Measurements from ENCODE around the gene PLXNA2.

Gene PLXNA2

DNA sequence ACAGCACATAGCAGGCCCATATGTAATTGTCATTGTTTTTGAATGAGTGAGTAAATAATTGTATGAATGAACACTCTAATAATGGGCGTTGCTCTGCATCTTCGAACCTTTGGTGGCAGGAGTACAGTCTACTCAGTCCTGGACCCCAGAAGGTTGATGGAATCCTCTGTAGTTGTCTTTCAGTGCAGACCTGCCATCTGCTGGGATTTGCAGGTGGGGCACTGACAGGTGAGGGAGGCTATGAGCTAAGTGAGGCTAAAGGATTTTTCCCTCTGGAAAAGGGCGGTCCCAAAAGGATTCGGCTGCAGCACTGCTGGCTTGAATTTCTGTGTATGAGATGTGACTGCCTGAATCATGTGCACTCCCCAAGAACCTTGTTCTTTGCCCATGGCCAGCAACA is 53.4 kb downstream of the PLXNA2 start:
- no peak overlapping the region for H3K4me3 Mint-ChIP-seq
- peaks cover 8 to 9% of the 10 kb centered on the region in 2 donors for H3K4me1 Mint-ChIP-seq (ENCODE audit: low read depth in 2 of 2)
- DNase-seq (no peak), ATAC-seq (replicated peaks) (no peak)
- H3K27ac Mint-ChIP-seq = peak overlapping the region in 1 of 2 donors; percentile 38
- H3K27me3 Mint-ChIP-seq = peaks cover 7 to 35% of the 10 kb centered on the region in 2 donors
- H3K36me3 Mint-ChIP-seq (ENCODE audit: insufficient read depth) = no peaks in the 10 kb centered on the region
- H3K9me3 Mint-ChIP-seq = no peaks in the 10 kb centered on the region

DNA sequence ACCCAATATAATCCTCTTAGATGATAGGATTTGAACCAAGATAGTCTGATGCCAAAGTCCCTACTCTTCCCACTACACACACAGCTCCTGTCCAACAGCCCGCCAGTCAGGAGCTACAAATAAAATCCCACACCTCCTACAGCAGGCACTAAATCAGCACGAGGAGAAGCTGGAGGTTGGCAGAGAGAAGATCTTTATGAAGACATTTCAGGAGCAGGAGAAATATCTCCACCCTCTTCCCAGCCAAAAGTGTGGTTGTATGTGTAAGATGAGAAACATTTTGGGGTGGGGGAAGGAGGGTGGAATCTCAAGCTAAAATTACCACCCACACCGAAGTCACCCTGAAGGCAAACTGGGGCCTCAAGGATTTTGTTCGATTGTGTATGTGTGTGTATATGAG is 54.5 kb downstream of the PLXNA2 start:
- Mint-ChIP-seq H3K27ac (peak overlapping the region in 1 of 2 donors; percentile 53), H3K9me3 (no peaks in the 10 kb centered on the region), H3K27me3 (peaks cover 11 to 46% of the 10 kb centered on the region in 2 donors), H3K4me3 (no peak overlapping the region), H3K36me3 (ENCODE audit: insufficient read depth) (no peaks in the 10 kb centered on the region), H3K4me1 (ENCODE audit: low read depth in 2 of 2) (peaks cover 8 to 9% of the 10 kb centered on the region in 2 donors)
- no peak for ATAC-seq (replicated peaks)
- no peak for DNase-seq

GRCh38 chr1:208189183-208189582 is 55.0 kb downstream of the PLXNA2 start:
- peaks cover 11 to 51% of the 10 kb centered on the region in 2 donors for H3K27me3 Mint-ChIP-seq
- H3K4me1 Mint-ChIP-seq (ENCODE audit: low read depth in 2 of 2) = peaks cover 8 to 9% of the 10 kb centered on the region in 2 donors
- DNase-seq (no peak), ATAC-seq (replicated peaks) (no peak)
- no peak overlapping the region for H3K4me3 Mint-ChIP-seq
- H3K36me3 Mint-ChIP-seq (ENCODE audit: insufficient read depth) = no peaks in the 10 kb centered on the region
- peak overlapping the region in 1 of 2 donors; percentile 53 for H3K27ac Mint-ChIP-seq
- H3K9me3 Mint-ChIP-seq = no peaks in the 10 kb centered on the region

DNA sequence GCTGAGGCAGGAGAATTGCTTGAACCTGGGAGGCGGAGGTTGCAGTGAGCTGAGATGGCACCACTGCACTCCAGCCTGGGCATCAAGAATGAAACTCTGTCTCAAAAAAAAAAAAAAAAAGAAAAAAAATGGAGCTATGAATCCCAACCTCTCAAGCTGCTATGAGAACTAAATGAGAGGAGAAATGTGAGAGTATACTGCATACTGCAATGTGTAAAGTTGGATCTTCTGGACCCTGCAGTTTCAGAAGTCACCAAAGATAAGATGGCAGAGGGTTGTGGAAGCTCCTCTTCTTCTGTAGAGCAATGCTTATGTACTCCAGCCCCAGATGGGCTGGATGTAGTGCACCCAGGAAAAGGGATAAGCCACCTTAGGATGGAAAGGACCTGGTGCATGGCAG is 55.6 kb downstream of the PLXNA2 start:
- no peaks in the 10 kb centered on the region for H3K36me3 Mint-ChIP-seq (ENCODE audit: insufficient read depth)
- no peaks in the 10 kb centered on the region for H3K9me3 Mint-ChIP-seq
- no peak for DNase-seq
- peaks cover 11 to 54% of the 10 kb centered on the region in 2 donors for H3K27me3 Mint-ChIP-seq
- no peak for ATAC-seq (replicated peaks)
- H3K4me3 Mint-ChIP-seq = no peak overlapping the region
- peaks cover 8 to 9% of the 10 kb centered on the region in 2 donors for H3K4me1 Mint-ChIP-seq (ENCODE audit: low read depth in 2 of 2)
- no peak overlapping the region for H3K27ac Mint-ChIP-seq

- Mint-ChIP-seq H3K4me3 (no peak overlapping the region), H3K36me3 (ENCODE audit: insufficient read depth) (no peaks in the 10 kb centered on the region), H3K27ac (no peak overlapping the region), H3K27me3 (peaks cover 16 to 63% of the 10 kb centered on the region in 2 donors), H3K9me3 (no peaks in the 10 kb centered on the region), H3K4me1 (ENCODE audit: low read depth in 2 of 2) (peaks cover 8 to 9% of the 10 kb centered on the region in 2 donors)
- DNase-seq (no peak), ATAC-seq (replicated peaks) (no peak)
Observed at GRCh38 chr1:208187499-208188041, 56.6 kb downstream of the PLXNA2 start.

- Mint-ChIP-seq H3K27ac (no peak overlapping the region), H3K36me3 (ENCODE audit: insufficient read depth) (no peaks in the 10 kb centered on the region), H3K4me1 (ENCODE audit: low read depth in 2 of 2) (peaks cover 8 to 9% of the 10 kb centered on the region in 2 donors), H3K4me3 (no peak overlapping the region), H3K27me3 (peaks cover 34 to 68% of the 10 kb centered on the region in 2 donors), H3K9me3 (no peaks in the 10 kb centered on the region)
- no peak for ATAC-seq (replicated peaks)
- DNase-seq = no peak
Observed at GRCh38 chr1:208185801-208186231, 58.4 kb downstream of the PLXNA2 start.

DNA sequence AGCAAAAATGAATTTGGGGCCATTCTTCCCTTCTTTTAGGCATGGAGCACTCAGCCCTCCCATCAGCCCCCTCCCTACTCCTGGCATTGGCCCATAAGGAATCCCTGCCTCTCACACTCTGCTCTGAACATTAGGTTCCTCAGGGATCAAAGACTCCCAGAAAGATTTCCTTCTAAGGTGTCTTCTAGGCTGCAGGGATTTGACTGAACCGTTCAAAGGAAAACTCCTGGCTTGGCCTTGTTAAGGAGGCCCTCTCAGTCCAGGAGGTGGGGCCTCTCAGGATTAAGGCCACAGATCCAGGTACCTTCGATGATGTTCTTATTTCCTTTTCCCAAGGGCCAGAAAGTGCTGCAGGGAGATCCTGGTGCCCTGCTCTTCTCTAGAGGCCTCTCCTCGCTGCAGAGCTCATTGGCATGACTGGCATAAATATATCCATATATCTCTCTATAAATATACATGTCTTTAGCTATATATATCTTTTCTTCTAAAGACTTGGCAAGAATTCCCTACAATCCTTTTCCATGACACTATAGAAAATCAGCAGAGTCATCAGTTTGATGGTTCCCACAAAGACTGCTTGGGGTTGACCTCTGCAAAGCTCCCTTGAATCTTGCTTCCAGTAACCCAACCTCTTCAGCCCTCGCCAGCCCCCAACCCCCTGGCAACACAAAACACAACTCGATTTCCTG is 59.1 kb downstream of the PLXNA2 start:
- Mint-ChIP-seq H3K27ac (no peak overlapping the region), H3K36me3 (ENCODE audit: insufficient read depth) (no peaks in the 10 kb centered on the region)

DNA sequence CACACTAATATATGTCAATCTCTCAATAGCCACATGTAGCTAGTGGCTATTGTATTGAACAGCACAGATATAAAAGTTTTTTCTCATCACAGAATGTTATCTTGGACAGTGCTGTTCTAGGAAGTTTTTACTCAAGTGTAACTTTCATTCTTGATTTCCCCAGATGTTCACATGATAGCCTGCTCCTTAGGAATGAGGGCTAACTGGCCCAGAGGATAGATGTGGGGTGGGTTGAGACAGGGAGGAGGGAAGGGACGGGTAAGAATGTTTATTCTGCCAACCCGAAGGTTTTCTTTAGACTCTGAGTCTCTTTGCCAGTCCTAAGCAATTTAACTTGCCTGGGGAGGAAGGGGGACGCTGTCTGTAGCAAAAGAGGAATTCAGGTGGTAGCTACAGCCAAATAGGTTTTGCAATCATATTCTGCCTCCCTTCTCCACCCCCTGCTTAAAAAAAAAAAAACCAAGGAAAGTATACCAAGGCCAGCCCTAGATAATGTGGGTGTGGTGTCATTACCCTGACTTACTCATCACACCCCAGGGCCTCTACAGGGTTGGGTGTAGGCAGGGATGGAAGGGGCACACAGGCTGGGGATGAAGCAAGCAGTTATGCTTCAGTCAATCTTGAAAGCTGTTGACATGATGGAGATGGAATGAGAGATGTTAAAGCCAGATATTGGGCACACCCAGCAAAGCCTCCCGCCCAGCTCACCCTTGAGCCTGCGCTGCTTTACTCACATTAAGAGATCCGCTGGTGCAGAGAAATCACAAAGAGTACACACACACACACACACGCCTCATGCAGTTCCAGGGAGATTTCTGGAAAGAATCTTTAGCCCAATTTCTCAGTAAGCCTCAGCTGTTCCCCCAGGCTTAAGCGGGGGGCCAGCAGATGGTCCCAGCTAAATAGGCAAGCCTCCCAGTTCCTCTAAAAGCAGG is 59.9 kb downstream of the PLXNA2 start:
- H3K27ac Mint-ChIP-seq = no peak overlapping the region
- H3K36me3 Mint-ChIP-seq (ENCODE audit: insufficient read depth) = no peaks in the 10 kb centered on the region
- ATAC-seq (replicated peaks) (no peak), DNase-seq (no peak)
- no peak overlapping the region for H3K4me3 Mint-ChIP-seq
- H3K27me3 Mint-ChIP-seq = peaks cover 41 to 76% of the 10 kb centered on the region in 2 donors
- H3K4me1 Mint-ChIP-seq (ENCODE audit: low read depth in 2 of 2) = peaks cover 6% of the 10 kb centered on the region in 2 donors
- no peaks in the 10 kb centered on the region for H3K9me3 Mint-ChIP-seq

More for the DNA sequence above, 59.1 kb downstream of the PLXNA2 start:
- Mint-ChIP-seq H3K9me3 (no peaks in the 10 kb centered on the region), H3K4me1 (ENCODE audit: low read depth in 2 of 2) (peaks cover 8 to 9% of the 10 kb centered on the region in 2 donors), H3K4me3 (no peak overlapping the region), H3K27me3 (peaks cover 41 to 75% of the 10 kb centered on the region in 2 donors)
- no peak for DNase-seq
- no peak for ATAC-seq (replicated peaks)

DNA sequence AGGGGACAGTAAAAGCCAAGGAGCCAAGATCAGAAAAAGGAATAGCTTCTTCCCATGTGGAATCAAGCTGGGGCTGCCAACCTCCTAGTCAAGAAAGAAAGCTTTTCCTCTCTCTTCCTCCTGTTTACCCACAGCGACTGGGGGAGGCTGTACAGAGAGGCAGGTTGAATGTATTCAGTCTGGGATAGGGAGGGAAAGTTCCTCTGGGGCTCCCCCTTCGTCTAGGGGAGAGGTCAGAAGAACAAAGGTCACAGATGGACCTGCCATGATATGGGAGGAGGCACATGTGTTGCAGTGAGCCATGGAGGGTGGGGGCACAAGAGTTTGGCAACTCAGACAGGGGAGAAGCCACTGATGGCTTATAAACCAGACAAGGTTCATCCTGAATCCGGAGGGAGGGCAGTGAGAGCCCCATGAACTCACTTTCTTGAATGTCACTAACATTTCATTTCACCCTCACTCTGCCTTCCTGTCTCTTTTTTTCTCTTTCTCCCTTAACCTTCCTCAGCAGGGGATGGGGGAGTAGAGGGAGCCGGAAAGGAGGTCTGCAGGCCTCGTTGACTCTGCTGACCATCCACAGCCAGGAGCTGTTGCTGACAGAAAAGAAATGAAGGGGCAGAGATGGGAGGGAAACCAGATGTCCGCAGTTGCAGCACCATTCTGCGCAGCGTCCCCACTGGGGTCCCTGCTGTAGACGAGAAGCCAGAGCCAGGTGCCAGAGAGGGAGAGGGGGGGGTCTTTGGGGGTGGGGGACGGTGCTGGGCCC is 61.1 kb downstream of the PLXNA2 start:
- Mint-ChIP-seq H3K27ac (peak overlapping the region in 1 of 2 donors; percentile 9), H3K4me1 (ENCODE audit: low read depth in 2 of 2) (no peaks in the 10 kb centered on the region), H3K36me3 (ENCODE audit: insufficient read depth) (no peaks in the 10 kb centered on the region), H3K9me3 (no peaks in the 10 kb centered on the region), H3K4me3 (no peak overlapping the region), H3K27me3 (peaks cover 41 to 79% of the 10 kb centered on the region in 2 donors)
- ATAC-seq (replicated peaks) = no peak
- DNase-seq = no peak

DNA sequence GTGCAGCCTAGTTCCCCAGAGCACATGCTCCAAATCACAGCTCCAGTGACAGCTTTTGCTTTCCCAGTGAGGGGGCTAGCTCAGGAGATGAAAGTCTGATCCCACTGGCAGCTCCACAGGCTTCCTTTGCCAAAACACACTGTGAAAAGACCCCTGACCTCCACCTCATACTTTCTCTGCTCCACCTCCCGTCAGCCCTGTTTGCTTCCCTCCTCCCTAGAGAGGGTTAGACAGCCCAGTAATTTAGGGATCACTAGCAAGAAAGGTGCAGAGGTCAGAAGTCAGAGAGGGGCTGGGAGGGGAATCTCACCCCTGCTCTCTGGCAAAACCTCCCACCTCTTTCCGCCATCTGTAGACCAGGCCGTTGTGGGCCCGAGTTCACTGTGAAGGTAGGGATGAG is 62.8 kb downstream of the PLXNA2 start:
- Mint-ChIP-seq H3K9me3 (no peaks in the 10 kb centered on the region), H3K4me3 (no peak overlapping the region), H3K4me1 (ENCODE audit: low read depth in 2 of 2) (no peaks in the 10 kb centered on the region), H3K27me3 (peaks cover 39 to 75% of the 10 kb centered on the region in 2 donors), H3K27ac (no peak overlapping the region), H3K36me3 (ENCODE audit: insufficient read depth) (no peaks in the 10 kb centered on the region)
- ATAC-seq (replicated peaks) (no peak), DNase-seq (no peak)

DNA sequence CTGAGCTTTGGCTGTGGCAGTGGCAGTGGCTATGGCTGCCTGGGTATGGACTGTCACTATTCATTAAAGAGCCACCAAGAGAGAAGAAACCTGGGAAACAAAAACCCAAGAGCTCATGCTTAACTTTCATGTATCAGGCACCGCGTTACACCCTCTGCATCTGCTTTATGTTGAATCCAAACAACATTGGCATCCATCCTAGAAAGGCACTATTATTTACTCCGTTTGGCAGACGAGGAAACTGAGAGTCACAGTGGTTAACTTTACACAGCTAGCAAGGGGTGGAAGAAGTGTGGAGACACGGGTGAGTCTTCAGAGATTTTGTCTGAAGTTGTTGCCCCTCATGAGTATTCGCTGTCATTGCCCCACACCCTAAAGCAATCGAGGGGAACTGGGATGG is 63.8 kb downstream of the PLXNA2 start:
- no peak overlapping the region for H3K27ac Mint-ChIP-seq
- no peaks in the 10 kb centered on the region for H3K36me3 Mint-ChIP-seq (ENCODE audit: insufficient read depth)
- H3K4me1 Mint-ChIP-seq (ENCODE audit: low read depth in 2 of 2) = no peaks in the 10 kb centered on the region
- no peaks in the 10 kb centered on the region for H3K9me3 Mint-ChIP-seq
- H3K27me3 Mint-ChIP-seq = peaks cover 29 to 65% of the 10 kb centered on the region in 2 donors
- ATAC-seq (replicated peaks) = no peak
- no peak for DNase-seq
- H3K4me3 Mint-ChIP-seq = no peak overlapping the region

GRCh38 chr1:208179961-208180409 is 64.2 kb downstream of the PLXNA2 start:
- ATAC-seq (replicated peaks) = no peak
- DNase-seq = no peak
- Mint-ChIP-seq H3K9me3 (no peaks in the 10 kb centered on the region), H3K4me3 (no peak overlapping the region), H3K27ac (no peak overlapping the region), H3K4me1 (ENCODE audit: low read depth in 2 of 2) (no peaks in the 10 kb centered on the region), H3K36me3 (ENCODE audit: insufficient read depth) (no peaks in the 10 kb centered on the region), H3K27me3 (peaks cover 29 to 65% of the 10 kb centered on the region in 2 donors)
